GM20000 (cell line): ENCODE measurements around the gene CDON.

Experiments used
- DNase-seq: peaks from one replicate; pipeline ENCODE4 v3.0.0; 2012; ENCODE audit warnings: low spot score
- TF ChIP-seq, protein P1 (sequence below): IDR thresholded peaks from 2 replicates; pipeline ENCODE4 v1.5.1; 2012; ENCODE audit warnings: mild to moderate bottlenecking, control low read depth; ENCODE audit errors: extremely low read depth, missing control alignments

Gene CDON

GRCh38 chr11:126054882-126055281 lies 7.8 kb downstream of the CDON start:
- TF ChIP-seq, protein P1, sequence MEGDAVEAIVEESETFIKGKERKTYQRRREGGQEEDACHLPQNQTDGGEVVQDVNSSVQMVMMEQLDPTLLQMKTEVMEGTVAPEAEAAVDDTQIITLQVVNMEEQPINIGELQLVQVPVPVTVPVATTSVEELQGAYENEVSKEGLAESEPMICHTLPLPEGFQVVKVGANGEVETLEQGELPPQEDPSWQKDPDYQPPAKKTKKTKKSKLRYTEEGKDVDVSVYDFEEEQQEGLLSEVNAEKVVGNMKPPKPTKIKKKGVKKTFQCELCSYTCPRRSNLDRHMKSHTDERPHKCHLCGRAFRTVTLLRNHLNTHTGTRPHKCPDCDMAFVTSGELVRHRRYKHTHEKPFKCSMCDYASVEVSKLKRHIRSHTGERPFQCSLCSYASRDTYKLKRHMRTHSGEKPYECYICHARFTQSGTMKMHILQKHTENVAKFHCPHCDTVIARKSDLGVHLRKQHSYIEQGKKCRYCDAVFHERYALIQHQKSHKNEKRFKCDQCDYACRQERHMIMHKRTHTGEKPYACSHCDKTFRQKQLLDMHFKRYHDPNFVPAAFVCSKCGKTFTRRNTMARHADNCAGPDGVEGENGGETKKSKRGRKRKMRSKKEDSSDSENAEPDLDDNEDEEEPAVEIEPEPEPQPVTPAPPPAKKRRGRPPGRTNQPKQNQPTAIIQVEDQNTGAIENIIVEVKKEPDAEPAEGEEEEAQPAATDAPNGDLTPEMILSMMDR, result no peak
- DNase-seq, result no peak

DNA sequence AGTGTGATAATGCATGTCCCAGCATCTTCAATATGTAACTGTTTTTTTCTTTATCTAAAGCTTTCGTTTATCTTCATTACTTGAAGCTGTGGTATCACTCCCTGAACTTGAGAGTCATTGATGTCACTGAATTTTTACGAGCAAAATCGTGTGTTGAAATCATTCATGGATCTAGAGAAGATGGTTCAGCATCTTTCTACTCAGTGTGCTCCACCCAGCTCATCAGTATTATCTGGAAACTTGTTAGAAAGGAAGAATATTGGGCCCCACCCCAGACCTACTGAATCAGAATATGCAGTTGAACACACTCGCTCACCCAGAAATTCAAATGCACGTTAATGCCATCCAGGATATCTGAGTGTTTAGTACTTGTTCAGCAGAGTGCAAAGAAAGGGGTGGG lies 8.3 kb downstream of the CDON start:
- DNase-seq, result no peak
- TF ChIP-seq, protein P1, result no peak

GRCh38 chr11:126053415-126054286 lies 9.0 kb downstream of the CDON start:
- no peak for DNase-seq
- TF ChIP-seq, protein P1, result no peak

DNA sequence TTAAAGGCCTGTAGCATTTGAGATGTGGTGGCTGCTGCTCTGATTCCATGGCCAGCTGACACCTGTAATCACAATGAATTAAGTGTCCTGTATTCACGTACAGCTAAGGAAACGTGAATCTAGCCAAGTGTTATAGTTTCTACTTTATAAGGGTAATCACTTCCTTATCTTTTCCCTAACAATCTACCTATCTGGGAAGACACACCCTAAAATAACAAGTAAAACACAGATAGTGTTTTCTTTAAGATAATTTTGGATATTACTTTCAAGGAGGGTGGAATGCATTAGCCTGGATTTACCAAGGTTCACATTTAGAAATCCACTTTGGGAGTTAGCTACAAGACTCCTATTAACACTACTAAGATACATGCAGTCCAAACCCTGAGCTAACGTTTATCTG lies 11.5 kb downstream of the CDON start:
- TF ChIP-seq, protein P1, result no peak
- DNase-seq, result no peak

DNA sequence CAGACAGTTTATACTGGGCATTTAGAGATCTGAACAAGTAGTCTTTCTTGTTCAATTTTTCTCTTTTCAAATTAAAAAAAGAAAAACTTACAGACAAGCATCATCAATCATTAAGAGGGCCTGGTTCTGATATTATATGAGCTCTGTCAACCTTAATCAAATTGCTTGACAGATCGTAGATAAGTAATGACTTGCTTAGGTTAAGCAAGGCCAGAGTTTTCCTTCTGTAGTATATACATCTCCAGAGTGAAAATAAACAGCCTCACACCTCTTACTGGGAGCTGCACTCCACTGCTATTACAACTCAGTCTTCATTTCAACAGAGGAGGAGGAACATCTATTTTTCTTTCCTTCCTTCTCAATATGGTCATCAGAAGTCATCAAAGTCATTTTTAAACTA lies 13.5 kb downstream of the CDON start:
- DNase-seq, result no peak
- TF ChIP-seq, protein P1, result no peak

DNA sequence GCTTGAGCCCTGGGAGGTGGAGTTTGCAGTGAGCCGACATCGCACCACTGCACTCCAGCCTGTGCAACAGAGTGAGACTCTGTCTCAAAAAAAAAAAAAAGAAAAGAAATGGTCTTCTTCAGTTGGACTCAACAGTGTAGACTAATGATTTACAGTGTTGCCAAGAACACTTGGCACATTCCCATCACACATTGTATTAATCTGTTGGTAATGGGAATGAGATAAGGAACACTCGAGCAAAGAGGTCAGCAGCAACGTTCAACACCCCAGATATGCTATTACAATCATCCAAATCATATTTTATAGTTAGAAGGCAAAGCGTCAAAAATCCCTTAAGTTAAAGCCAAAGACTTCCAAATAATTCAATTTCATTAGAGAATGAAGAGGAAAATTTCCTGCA lies 14.5 kb downstream of the CDON start:
- TF ChIP-seq, protein P1, result no peak
- DNase-seq, result no peak

GRCh38 chr11:126046570-126047195 lies 16.0 kb downstream of the CDON start:
- no peak for DNase-seq
- TF ChIP-seq, protein P1, result no peak
